NCI-H146 (cell line): ENCODE measurements around the gene RASGRF2.
A peak's percentile ranks its signal among the peaks of the same experiment; 100 is the strongest.

Source experiments
- DNase-seq: peaks from one replicate; lab custom pipeline; 2025; lab: John Stamatoyannopoulos, UW

The RASGRF2 gene

GRCh38 chr5:80959768-80960442 lies at the start of gene RASGRF2:
RASGRF2 (plus strand) TSS chr5:80960363; CDS start chr5:80960739, 376 bp downstream.
- DNase-seq, result peak; percentile 69

DNA sequence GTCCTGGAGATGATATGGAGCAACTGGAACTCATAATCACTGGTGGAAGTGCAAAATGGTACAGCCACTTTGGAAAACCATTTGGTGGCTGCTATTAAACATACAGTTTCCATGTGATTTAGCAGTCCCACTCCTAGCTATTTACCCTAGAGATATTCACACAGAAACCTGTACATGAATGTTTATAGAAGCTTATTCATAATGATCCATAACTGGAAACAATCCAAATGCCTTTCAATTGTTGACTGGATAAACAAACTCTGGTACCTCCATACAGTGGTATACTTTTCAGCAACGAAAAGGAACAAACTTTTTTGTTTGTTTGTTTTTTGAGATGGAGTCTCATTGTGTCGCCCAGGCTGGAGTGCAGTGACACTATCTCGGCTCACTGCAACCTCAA lies 47.7 kb upstream of the RASGRF2 start:
- DNase-seq, result no peak

- no peak for DNase-seq
Observed at GRCh38 chr5:80915716-80916115, 44.4 kb upstream of the RASGRF2 start.

DNA sequence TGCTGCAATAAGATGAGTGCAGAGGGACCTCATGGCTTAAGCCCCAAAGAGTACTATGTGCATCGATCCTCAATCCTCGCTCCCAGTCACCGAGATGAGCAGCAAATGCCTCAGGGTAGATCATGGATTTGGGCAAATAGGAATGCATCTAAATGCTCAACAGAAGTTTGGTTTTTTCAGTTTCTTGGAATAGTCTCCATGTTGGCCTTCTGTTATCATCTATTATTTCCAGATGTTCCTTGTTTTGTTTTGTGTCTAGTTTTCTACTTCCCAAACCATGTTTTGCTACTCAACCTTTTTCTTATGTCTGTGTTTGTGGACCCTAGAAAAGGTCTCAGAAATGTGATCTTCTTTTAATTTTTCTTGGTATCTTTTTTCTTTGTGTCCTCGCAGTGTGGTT lies 43.5 kb upstream of the RASGRF2 start:
- no peak for DNase-seq

DNA sequence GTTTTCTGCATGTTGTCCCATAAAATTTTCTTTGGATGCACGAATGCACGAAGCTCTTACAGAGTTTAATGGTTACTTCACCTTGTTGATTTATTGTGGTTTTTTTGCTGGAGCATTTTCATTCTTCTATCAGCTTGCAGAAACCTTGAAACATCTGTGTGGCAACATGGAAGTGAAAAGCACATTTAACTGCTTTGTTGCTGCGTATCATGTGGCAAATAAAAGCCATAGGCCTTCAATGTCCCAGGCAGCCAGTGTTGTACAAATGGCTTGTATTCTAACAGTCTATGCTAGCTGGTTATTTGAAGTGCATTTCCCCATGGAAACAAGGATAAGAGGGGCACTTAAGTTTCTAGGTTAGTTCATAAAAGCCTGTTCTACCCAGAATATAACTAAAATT lies 42.5 kb upstream of the RASGRF2 start:
- DNase-seq, result no peak

- DNase-seq, result no peak
Observed at GRCh38 chr5:80919678-80920196, 40.4 kb upstream of the RASGRF2 start.

DNA sequence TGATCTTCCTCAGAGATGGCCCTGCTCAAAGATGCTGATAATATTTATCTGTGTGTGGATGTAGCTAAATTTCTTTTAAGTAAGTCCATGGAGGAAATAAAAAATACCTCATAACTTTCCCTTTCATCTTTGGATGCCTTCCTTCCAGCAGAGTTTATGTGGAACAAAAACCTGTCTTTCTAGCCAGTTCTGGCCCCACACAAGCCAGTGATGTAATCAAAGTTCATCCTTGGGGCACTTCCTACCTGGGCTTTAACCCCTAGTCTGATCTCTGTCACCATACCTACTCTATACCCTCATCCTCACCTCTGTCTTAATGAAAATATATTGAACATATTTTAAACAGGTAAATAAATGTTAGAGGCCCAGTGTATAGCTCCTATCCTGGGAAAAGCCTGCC lies 39.8 kb upstream of the RASGRF2 start:
- no peak for DNase-seq

DNA sequence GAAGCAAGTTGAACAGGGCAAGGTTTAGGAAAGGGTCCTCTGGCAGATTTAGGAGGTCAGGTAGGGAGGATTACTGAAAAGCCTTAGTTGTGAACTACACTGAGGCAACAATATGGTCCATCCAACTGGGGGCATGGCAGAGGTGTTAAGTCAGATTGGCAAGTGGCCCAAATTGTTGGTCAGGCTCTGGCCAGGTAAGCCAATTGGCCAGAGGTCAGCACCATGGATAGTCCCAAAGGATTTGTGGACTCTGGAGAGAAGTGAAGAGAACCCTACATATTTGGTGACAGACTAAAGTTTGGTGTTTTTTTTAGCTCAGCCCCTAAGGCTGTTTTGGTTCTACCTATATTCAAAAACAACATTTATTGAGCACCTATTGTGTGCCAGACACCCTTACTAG lies 39.1 kb upstream of the RASGRF2 start:
- no peak for DNase-seq

- DNase-seq, result no peak
Observed at GRCh38 chr5:80925931-80926330, 34.2 kb upstream of the RASGRF2 start.

- no peak for DNase-seq
Observed at GRCh38 chr5:80926536-80926935, 33.6 kb upstream of the RASGRF2 start.

- no peak for DNase-seq
Observed at GRCh38 chr5:80926979-80927656, 33.0 kb upstream of the RASGRF2 start.

GRCh38 chr5:80928073-80928472 lies 32.1 kb upstream of the RASGRF2 start:
- no peak for DNase-seq

DNA sequence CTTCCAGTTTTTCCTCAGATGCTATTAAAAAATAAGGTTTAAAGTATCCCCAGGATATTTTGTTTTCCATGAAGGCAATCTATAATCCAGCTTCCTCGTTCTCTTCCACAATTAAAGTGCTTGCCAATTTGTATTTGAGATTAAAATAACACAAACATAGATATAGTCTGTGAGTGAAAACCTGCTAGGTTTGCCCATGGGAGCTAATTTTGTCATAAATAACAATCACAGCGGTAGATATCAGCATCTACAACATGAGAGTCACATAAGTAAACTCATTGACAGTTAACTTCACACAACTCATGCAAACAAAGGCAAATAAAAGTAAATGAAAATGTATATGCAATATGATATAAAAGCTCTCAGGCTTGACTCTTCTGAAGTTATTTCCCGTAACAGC lies 29.2 kb upstream of the RASGRF2 start:
- DNase-seq, result no peak

DNA sequence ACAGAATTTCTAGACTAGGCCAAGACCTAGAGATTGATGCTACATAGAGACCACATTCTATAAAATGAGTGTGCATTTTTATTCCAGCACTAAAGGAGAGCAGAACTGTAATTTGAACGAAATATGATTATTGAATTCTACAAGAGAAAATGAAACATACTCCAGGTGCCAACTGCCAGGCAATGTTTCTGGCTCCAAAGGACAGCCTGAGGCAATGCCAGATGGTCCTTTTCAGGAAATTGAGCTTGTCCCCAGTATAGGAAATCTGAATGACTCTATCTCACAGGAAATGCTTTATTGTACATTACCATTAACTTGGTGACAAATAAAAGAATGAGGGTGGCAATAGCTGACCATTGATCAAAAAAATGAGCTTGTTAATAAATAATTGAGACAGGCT lies 28.8 kb upstream of the RASGRF2 start:
- DNase-seq, result peak; percentile 13

GRCh38 chr5:80933036-80933435 lies 27.1 kb upstream of the RASGRF2 start:
- DNase-seq, result no peak

- DNase-seq, result no peak
Observed at GRCh38 chr5:80934751-80935150, 25.4 kb upstream of the RASGRF2 start.

DNA sequence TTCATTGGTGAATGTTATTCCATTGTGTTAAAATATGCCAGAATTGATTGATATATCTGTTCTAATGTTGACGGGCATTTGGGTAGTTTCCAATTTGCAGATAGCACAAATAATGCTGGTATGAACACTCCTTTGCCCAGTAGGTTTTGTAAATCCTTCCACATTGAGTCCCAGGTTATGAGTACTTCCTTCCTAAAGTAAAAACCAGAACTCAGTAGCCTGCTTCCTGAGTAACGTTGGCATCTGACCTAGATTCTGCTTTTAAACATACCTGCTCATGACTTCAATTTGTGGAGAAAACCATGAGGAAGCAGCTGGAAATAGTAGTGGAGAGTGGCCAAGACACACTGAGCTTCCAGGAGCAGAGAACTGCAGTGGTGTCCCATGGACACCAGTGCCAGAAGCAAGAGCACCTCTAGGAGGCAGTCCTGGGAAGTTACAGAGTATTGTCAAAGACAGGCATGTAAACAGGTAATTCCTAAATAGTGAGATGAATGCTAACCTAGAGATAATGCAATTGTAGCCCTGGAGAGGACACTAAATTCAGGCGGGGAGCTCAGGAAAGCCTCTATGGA lies 24.3 kb upstream of the RASGRF2 start:
- no peak for DNase-seq

DNA sequence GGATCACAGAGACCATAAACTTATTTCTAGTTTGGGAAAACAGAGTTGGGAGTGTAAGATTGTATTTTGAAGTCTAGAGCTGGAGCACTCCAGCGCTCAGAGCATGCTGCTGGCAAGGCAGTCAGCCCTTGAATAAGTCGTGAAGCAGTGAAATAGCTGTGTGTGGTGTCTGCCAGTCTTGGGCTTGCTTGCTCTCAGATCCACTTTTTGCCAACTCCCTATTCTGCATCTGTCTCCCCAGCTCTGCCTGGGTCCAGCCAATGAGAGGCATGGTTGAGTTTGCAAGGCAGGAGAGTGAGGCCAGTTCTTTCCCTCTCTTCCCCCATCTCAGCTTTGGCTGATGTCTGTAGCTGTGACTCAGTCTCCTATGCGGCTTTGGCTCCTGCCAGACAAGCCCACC lies 23.3 kb upstream of the RASGRF2 start:
- DNase-seq, result no peak

DNA sequence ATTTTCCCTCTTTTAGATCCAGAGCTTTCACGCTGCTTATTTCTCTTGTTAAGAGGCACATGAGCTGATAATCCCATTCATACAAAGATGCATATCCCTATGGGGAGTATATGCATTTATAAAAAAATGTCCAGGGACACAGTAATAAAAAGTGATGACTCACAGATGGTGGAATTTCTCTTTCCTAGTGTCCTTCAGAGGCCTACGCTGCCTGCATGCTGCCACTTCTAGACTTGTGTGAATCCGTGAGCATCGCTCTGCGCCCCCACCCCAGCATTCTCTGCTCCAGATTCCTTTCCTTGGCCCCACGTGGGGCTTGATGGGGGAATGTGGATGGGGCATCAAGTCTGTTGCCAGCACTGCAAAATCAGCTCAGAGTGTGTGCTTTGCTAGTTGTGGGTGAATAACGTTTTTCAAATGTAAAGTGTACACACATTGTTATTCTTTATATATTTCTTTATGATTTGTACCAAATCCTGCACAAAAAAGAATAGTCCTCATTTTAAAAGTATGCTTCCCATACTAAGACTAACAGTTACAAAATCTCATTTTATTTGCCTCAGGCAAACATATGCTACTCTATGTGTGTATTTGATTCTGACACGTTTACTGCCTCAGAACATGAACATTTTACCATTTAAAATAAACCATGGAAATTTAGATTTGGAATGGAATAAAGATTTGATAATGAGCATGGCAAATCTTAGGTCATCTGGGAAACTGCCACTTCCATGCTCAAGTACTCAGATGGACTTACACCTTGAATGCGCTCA lies 22.4 kb upstream of the RASGRF2 start:
- no peak for DNase-seq

GRCh38 chr5:80941496-80941895 lies 18.7 kb upstream of the RASGRF2 start:
- no peak for DNase-seq

DNA sequence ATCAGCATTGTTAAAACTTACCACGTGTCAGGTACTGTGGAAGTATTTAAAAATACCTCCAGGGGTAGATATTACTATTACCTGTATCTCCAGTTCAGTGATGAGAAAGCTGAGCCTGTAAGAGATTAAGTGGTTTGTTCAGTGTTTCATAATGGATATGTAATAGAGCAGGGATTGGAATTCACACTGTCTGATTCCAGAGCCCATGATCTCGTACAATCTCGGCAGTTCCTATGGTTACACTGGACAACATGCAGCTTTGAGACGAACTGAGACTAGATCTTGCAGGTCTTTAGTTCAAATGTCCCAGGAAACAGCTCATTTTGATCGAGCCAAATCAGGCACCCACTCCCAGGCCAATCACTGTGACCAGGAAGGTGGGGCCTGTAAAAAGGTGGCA lies 8.8 kb upstream of the RASGRF2 start:
- no peak for DNase-seq

GRCh38 chr5:80953587-80953986 lies 6.6 kb upstream of the RASGRF2 start:
- DNase-seq, result no peak
